Measurements from ENCODE around the gene RABL3.

The RABL3 gene

DNA sequence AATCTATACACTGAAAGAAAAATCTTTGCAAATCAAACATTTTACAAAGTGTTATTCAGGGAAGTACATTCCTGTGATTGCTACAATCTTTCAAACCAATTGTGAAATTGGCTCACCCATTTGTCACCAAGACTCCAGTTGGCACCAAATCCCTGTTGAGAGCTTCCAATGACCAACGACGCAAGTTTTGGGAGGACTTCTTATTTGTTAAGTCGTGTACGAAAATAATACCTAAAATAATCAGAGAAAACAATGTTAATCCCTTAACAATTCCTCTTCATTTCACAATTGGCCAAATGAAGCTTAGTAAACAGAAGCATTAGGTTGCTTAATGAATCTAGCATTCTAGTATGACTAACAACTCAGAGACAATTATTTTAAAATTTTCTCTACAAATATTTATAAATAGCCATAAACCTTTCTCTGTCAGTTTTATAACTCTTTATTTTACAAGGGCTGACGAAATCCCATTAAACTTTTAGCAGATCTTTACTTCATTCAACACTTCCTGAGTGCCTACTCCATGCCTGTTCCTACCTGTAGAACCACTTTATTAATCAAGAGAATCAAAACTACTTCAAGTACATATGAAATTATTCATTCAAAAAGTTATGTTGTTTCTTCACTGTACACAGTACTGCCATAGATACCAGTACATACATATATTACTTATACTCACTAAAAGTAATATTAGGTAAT, 36.3 kb downstream of the RABL3 start:
- TF ChIP-seq TAF1 (IDR thresholded peaks at IDR 0.05; ENCODE audit: borderline replicate concordance, low read depth, low read length): no peak
- TF ChIP-seq POLR2AphosphoS5 (IDR thresholded peaks at IDR 0.05; ENCODE audit: low read depth, low read length): no peak
- no peak for TF ChIP-seq POLR2A (IDR thresholded peaks at IDR 0.05; ENCODE audit: low read depth, low read length)
- FAIRE-seq (no peak), DNase-seq (ENCODE audit: insufficient read length) (no peak)

DNA sequence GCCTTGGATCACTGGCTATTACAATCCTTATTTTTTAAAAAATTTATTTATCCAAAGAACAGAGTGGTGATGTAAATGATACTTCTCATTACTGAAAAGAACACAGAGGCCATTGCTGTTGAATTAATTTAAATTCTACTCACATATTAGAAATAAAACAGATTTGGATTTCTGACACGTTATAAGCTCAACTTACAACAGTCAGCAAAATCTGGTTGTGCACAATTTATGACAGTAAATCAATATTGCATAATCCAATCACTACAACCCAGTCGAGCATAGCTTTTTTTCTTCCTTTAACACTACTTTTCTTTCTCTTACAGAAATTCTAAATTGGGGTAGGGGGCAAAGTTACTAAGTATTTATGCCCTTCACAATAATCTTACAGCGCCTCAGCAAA, 43.0 kb downstream of the RABL3 start:
- no peak for TF ChIP-seq POLR2A (IDR thresholded peaks at IDR 0.05; ENCODE audit: low read depth, low read length)
- TF ChIP-seq TAF1 (IDR thresholded peaks at IDR 0.05; ENCODE audit: borderline replicate concordance, low read depth, low read length): no peak
- no peak for TF ChIP-seq POLR2AphosphoS5 (IDR thresholded peaks at IDR 0.05; ENCODE audit: low read depth, low read length)
- no peak for FAIRE-seq
- DNase-seq (ENCODE audit: insufficient read length): no peak

DNA sequence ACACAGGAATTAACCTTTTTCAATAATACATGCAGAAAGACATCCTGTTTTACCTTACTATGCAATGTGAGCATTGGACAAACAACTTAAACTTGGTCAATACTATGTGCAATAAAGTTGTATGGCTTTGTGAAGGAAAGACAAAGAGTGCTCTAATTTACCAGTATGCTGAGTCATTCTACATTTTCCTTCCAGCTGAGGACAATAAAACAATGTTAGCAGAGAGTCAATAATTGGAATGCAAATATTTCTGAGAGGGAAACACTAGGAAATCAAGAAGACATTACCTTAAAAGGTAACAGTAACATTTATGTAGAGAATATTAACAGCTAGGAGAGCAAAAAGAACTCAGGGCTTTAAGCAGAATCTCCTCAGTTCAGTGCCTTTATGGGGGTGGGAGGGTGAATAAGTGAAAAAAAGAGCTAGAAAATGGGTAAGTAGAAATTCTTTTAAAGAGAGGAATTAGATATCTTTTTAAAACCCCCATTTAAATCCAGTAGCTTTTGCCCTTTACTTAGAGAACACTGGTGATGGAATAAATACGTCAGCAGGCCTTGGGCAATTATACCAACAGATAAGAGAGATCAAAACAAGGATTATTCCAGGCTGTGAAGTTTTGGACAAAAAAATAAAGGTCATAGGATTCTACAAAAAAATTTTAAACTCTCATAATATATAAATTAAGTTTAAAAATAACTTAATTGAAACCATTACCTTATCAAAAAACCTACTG, 48.7 kb downstream of the RABL3 start:
- TF ChIP-seq TAF1 (IDR thresholded peaks at IDR 0.05; ENCODE audit: borderline replicate concordance, low read depth, low read length): no peak
- no peak for TF ChIP-seq POLR2AphosphoS5 (IDR thresholded peaks at IDR 0.05; ENCODE audit: low read depth, low read length)
- no peak for TF ChIP-seq POLR2A (IDR thresholded peaks at IDR 0.05; ENCODE audit: low read depth, low read length)
- peak; percentile 51 for FAIRE-seq

DNA sequence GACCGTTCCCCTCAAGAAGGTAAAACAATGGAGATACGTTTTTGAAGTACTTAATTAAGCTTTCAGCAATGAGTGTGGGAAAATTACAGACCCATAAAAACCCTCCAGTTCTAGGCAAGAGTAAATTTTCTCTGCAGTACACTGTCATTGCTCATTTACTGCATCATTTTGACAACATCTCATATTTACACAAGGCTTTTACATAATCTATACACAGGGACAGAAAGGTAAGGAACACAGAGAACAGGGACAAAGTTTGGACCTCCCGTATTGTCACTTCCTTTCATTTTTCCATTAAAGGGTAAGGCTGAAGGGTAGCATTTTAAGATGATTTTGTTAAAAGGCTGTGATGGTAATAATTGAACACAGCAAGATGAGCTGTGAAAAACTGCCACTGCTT, 52.9 kb downstream of the RABL3 start:
- TF ChIP-seq POLR2AphosphoS5 (IDR thresholded peaks at IDR 0.05; ENCODE audit: low read depth, low read length) (no peak), POLR2A (IDR thresholded peaks at IDR 0.05; ENCODE audit: low read depth, low read length) (no peak), TAF1 (IDR thresholded peaks at IDR 0.05; ENCODE audit: borderline replicate concordance, low read depth, low read length) (no peak)
- FAIRE-seq (no peak), DNase-seq (ENCODE audit: insufficient read length) (no peak)

More for the DNA sequence above, 48.7 kb downstream of the RABL3 start:
- DNase-seq (ENCODE audit: insufficient read length): no peak

DNA sequence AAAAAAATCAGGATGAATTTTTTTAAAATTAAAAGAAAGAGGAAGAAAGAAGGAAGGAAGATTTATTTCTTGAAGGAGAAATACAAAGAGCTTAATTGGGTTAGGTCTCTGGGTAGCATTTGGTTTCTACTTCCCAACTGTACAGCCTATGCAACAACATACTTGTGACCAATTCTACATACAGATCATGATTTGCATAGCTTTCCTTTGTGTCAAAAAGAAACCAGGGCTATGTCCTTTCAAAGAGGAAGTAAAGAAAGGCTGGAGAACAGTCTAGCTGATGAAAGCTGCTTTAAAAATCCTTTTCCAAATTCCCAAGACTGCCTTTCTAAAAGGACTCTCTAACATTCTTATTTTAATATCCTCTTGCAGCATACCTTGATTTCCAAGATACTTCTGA, 54.2 kb downstream of the RABL3 start:
- FAIRE-seq: no peak
- TF ChIP-seq TAF1 (IDR thresholded peaks at IDR 0.05; ENCODE audit: borderline replicate concordance, low read depth, low read length) (no peak), POLR2AphosphoS5 (IDR thresholded peaks at IDR 0.05; ENCODE audit: low read depth, low read length) (no peak), POLR2A (IDR thresholded peaks at IDR 0.05; ENCODE audit: low read depth, low read length) (no peak)
- DNase-seq (ENCODE audit: insufficient read length): no peak

DNA sequence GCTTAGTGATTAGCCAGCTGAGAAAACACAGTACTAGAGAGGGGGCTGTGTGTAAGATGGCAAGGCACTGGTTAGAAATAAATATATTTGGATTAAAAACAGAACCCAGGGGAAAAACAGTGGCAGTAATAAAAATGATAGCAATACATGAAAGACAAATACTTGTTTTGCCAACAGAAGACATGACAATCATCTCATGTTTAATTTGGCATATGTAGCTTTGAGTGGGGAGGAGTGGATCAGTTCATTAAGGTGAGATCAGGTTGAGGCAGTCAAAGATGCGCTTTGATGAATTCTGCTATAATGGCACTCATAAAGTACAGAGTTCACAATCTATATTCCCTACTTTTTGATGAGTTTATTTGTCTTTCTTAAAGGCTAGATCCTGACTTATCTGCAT, 56.9 kb downstream of the RABL3 start:
- TF ChIP-seq POLR2AphosphoS5 (IDR thresholded peaks at IDR 0.05; ENCODE audit: low read depth, low read length) (no peak), TAF1 (IDR thresholded peaks at IDR 0.05; ENCODE audit: borderline replicate concordance, low read depth, low read length) (no peak), POLR2A (IDR thresholded peaks at IDR 0.05; ENCODE audit: low read depth, low read length) (no peak)
- FAIRE-seq (no peak), DNase-seq (ENCODE audit: insufficient read length) (no peak)

DNA sequence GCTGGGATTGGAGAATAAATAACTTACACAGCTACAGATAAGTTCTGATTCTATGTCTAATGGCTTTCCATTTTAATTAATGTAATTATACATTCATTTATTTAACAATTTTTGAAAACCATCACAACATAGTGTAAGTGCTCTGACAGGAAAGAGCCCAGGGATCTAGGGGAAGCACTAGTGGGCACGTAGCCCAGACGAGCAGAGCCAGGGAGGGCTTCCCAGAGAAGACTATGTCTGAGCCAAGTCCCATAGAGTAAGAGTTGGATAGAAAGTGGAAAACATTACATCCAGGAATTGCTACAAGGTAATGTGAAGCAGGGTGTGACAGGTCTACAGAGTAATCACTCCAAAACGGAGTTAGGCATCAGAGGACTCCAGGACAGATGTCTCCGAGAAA, 57.4 kb downstream of the RABL3 start:
- TF ChIP-seq TAF1 (IDR thresholded peaks at IDR 0.05; ENCODE audit: borderline replicate concordance, low read depth, low read length) (no peak), POLR2AphosphoS5 (IDR thresholded peaks at IDR 0.05; ENCODE audit: low read depth, low read length) (no peak), POLR2A (IDR thresholded peaks at IDR 0.05; ENCODE audit: low read depth, low read length) (no peak)
- FAIRE-seq (no peak), DNase-seq (ENCODE audit: insufficient read length) (no peak)

DNA sequence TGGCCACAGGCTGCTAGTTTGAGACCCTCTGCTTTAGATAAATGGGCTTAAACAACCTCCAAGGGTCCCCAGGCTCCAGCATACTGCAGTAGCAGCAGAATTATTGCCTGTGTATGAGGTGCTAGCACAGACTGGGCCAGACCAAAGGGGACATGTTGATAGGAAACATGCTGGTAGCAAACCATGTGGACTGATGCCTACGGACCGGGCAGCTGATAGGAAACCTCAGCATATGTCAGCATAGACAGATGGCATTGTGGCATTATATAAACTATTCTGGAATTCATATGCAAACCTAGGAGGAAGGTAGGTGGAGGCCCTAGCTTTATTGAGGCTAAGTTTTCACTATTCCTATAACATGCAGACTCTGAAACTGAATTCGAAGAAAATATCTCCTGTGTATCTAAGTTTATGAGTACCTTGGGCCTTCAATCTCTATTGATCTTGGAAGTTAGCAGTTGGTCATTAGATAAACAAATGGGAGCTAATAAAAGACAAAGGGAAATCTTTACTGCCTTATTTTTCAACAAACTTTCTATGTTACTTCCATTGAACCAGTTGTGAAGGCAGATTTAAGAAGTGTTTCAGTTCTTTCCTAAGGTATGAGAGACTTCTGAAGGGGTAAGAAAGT, 58.5 kb downstream of the RABL3 start:
- no peak for TF ChIP-seq TAF1 (IDR thresholded peaks at IDR 0.05; ENCODE audit: borderline replicate concordance, low read depth, low read length)
- TF ChIP-seq POLR2A (IDR thresholded peaks at IDR 0.05; ENCODE audit: low read depth, low read length): no peak
- no peak for TF ChIP-seq POLR2AphosphoS5 (IDR thresholded peaks at IDR 0.05; ENCODE audit: low read depth, low read length)
- FAIRE-seq (no peak), DNase-seq (ENCODE audit: insufficient read length) (no peak)

DNA sequence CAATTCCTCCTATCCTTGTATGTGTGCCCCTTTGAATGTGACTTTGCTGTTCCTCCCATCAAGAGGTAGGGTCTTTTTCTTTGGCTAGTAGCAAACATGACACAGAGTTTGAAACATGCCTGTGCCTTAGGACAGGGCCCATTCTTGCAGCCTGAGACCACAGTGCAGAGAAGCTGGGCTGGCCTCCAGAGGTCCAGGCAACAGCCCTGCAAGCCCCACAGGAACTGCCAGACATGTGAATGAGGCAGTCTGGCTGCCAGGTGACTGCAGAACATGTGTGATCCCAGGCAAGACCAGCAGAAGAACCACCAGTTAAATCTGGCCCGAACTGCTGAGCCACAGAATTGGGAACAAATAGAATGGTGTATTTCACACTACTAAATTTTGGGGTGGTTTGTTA, 59.1 kb downstream of the RABL3 start:
- FAIRE-seq (no peak), DNase-seq (ENCODE audit: insufficient read length) (no peak)
- TF ChIP-seq POLR2A (IDR thresholded peaks at IDR 0.05; ENCODE audit: low read depth, low read length) (no peak), POLR2AphosphoS5 (IDR thresholded peaks at IDR 0.05; ENCODE audit: low read depth, low read length) (no peak), TAF1 (IDR thresholded peaks at IDR 0.05; ENCODE audit: borderline replicate concordance, low read depth, low read length) (no peak)

DNA sequence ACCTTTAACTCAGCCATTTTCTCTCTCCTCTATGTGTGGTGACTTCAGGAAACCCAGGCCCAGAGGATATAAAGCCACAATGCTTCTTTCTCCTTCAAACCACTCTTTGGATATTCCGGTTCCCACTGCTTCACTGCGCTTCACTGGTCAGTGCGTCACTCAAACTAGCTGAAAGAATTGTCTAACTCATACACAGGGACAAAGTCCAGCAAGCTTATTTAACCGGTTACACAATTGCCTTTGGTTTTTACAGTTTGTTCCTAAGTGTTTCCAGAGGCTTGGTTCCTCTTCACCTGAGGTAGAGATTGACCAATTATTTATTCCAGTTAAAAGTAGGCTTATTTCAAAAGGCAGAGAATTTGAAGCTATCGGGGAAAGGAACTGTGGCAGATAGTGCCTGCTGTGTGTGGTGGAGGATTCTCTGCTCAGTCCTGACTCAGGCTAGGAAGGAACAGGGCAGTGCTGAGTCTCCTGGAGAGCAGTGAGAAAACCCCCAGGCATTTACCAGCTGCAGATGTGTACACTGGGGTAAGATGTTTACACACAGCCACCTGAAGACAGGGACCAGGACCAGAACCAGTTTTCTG, 60.1 kb downstream of the RABL3 start, which contains the start of gene HGD:
TSS of gene HGD (minus strand) at position 145 of the 587 bp plus-strand sequence. CDS start at position 17, 128 bp downstream.
- TF ChIP-seq POLR2A (IDR thresholded peaks at IDR 0.05; ENCODE audit: low read depth, low read length) (no peak), POLR2AphosphoS5 (IDR thresholded peaks at IDR 0.05; ENCODE audit: low read depth, low read length) (no peak), TAF1 (IDR thresholded peaks at IDR 0.05; ENCODE audit: borderline replicate concordance, low read depth, low read length) (no peak)
- FAIRE-seq (no peak), DNase-seq (ENCODE audit: insufficient read length) (no peak)

DNA sequence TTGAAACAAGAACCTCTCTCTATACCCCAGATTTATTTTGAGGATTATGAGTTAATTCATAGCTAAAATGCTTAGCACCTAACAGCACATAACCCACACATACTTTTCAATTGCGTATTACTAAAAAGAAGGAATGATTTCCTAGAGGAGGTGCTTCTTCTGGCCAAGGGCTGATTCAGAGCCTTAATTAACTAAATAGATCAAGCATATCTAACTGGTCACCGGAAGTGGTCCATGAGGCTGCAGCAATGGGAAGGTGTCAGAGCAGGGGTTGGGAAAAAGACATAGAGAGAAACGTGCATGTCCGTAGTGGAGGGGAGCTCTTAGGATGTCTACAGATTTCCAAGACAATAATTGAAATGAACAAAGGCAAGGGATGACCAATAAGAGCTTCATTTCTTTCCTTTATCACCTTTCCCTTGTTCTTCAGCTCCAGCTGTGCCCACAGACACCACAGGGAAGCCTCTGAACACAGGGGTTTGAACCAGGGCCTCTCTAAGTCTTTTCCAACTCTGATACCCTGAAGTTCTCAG, 60.7 kb downstream of the RABL3 start:
- FAIRE-seq (no peak), DNase-seq (ENCODE audit: insufficient read length) (no peak)
- no peak for TF ChIP-seq TAF1 (IDR thresholded peaks at IDR 0.05; ENCODE audit: borderline replicate concordance, low read depth, low read length)
- no peak for TF ChIP-seq POLR2A (IDR thresholded peaks at IDR 0.05; ENCODE audit: low read depth, low read length)

Measured in GM12892 (cell line).